ENCODE measurements around the gene APOC1.

APOC1 gene

GRCh38 chr19:44871809-44872208 is 42.6 kb upstream of the APOC1 start:
- TF ChIP-seq ZNF70 (CRISPR knock-in tag; IDR thresholded peaks at IDR 0.05), result no peak
- TF ChIP-seq PPARA (CRISPR knock-in tag; IDR thresholded peaks at IDR 0.05; ENCODE audit: borderline replicate concordance), result no peak
- TF ChIP-seq POU6F1 (CRISPR knock-in tag; IDR thresholded peaks at IDR 0.05; ENCODE audit: borderline replicate concordance, low read depth), result no peak
- no peak for TF ChIP-seq PATZ1 (CRISPR knock-in tag; IDR thresholded peaks at IDR 0.05; ENCODE audit: borderline replicate concordance)
- TF ChIP-seq CSDC2 (CRISPR knock-in tag; IDR thresholded peaks at IDR 0.05), result no peak
- TF ChIP-seq BACH2 (CRISPR knock-in tag; IDR thresholded peaks at IDR 0.05; ENCODE audit: borderline replicate concordance), result no peak
- no peak for TF ChIP-seq CREB5 (CRISPR knock-in tag; IDR thresholded peaks at IDR 0.05; ENCODE audit: low read depth)
- no peak for TF ChIP-seq GLIS3 (CRISPR knock-in tag; IDR thresholded peaks at IDR 0.05)
- no peak for TF ChIP-seq ZNF8 (CRISPR knock-in tag; IDR thresholded peaks at IDR 0.05)
- TF ChIP-seq ZFP3 (CRISPR knock-in tag; IDR thresholded peaks at IDR 0.05), result no peak
- no peak for TF ChIP-seq TSHZ2 (CRISPR knock-in tag; IDR thresholded peaks at IDR 0.05)
- no peak for TF ChIP-seq TOX (CRISPR knock-in tag; IDR thresholded peaks at IDR 0.05; ENCODE audit: borderline replicate concordance)
- TF ChIP-seq ESRRG (CRISPR knock-in tag; IDR thresholded peaks at IDR 0.05), result no peak
- no peak for TF ChIP-seq TCF4 (CRISPR knock-in tag; IDR thresholded peaks at IDR 0.05; ENCODE audit: borderline replicate concordance)
- ATAC-seq, result no peak

- TF ChIP-seq RARB (CRISPR knock-in tag; IDR thresholded peaks at IDR 0.05) (no peak), ZNF8 (CRISPR knock-in tag; IDR thresholded peaks at IDR 0.05) (no peak), OSR1 (CRISPR knock-in tag; IDR thresholded peaks at IDR 0.05) (no peak), ZNF70 (CRISPR knock-in tag; IDR thresholded peaks at IDR 0.05) (no peak), PATZ1 (CRISPR knock-in tag; IDR thresholded peaks at IDR 0.05; ENCODE audit: borderline replicate concordance) (no peak), CSDC2 (CRISPR knock-in tag; IDR thresholded peaks at IDR 0.05) (no peak), TOX (CRISPR knock-in tag; IDR thresholded peaks at IDR 0.05; ENCODE audit: borderline replicate concordance) (no peak), GLIS3 (CRISPR knock-in tag; IDR thresholded peaks at IDR 0.05) (no peak), ZFP3 (CRISPR knock-in tag; IDR thresholded peaks at IDR 0.05) (no peak), TCF4 (CRISPR knock-in tag; IDR thresholded peaks at IDR 0.05; ENCODE audit: borderline replicate concordance) (no peak), ISL1 (CRISPR knock-in tag; IDR thresholded peaks at IDR 0.05) (no peak), ZNF565 (CRISPR knock-in tag; conservative IDR thresholded peaks at IDR 0.05; ENCODE audit: low read depth) (no peak), PPARA (CRISPR knock-in tag; IDR thresholded peaks at IDR 0.05; ENCODE audit: borderline replicate concordance) (no peak), ZFP30 (CRISPR knock-in tag; IDR thresholded peaks at IDR 0.05) (no peak)
- ATAC-seq, result no peak
Observed at GRCh38 chr19:44872661-44873060, 41.7 kb upstream of the APOC1 start.

- no peak for ATAC-seq
- TF ChIP-seq ZNF70 (CRISPR knock-in tag; IDR thresholded peaks at IDR 0.05) (no peak), POU6F1 (CRISPR knock-in tag; IDR thresholded peaks at IDR 0.05; ENCODE audit: borderline replicate concordance, low read depth) (no peak), ZNF8 (CRISPR knock-in tag; IDR thresholded peaks at IDR 0.05) (no peak), PATZ1 (CRISPR knock-in tag; IDR thresholded peaks at IDR 0.05; ENCODE audit: borderline replicate concordance) (no peak), ZC3H10 (CRISPR knock-in tag; IDR thresholded peaks at IDR 0.05) (no peak), ARNTL (CRISPR knock-in tag; IDR thresholded peaks at IDR 0.05; ENCODE audit: borderline replicate concordance, low read depth) (no peak), CSDC2 (CRISPR knock-in tag; IDR thresholded peaks at IDR 0.05) (no peak), ISL1 (CRISPR knock-in tag; IDR thresholded peaks at IDR 0.05) (no peak), CREB5 (CRISPR knock-in tag; IDR thresholded peaks at IDR 0.05; ENCODE audit: low read depth) (no peak), ZFP30 (CRISPR knock-in tag; IDR thresholded peaks at IDR 0.05) (no peak)
Observed at GRCh38 chr19:44874317-44874716, 40.1 kb upstream of the APOC1 start.
